ENCODE results near the gene KREMEN1.
"Not testable (repeated sequence)": the region's sequence is repeated elsewhere in the genome, so short reads cannot be mapped to it uniquely, and the experiment has no call there.

The KREMEN1 gene

GRCh38 chr22:29080106-29080975 lies 7.5 kb downstream of the KREMEN1 start:
- H3K27ac ChIP-seq: peak overlapping the region; percentile 38; the same call in 1 of the 2 replicates
- TF ChIP-seq, protein P1, sequence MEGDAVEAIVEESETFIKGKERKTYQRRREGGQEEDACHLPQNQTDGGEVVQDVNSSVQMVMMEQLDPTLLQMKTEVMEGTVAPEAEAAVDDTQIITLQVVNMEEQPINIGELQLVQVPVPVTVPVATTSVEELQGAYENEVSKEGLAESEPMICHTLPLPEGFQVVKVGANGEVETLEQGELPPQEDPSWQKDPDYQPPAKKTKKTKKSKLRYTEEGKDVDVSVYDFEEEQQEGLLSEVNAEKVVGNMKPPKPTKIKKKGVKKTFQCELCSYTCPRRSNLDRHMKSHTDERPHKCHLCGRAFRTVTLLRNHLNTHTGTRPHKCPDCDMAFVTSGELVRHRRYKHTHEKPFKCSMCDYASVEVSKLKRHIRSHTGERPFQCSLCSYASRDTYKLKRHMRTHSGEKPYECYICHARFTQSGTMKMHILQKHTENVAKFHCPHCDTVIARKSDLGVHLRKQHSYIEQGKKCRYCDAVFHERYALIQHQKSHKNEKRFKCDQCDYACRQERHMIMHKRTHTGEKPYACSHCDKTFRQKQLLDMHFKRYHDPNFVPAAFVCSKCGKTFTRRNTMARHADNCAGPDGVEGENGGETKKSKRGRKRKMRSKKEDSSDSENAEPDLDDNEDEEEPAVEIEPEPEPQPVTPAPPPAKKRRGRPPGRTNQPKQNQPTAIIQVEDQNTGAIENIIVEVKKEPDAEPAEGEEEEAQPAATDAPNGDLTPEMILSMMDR (conservative IDR thresholded peaks at IDR 0.05): no peak

- no peak overlapping the region for H3K27ac ChIP-seq
Observed at GRCh38 chr22:29081517-29082236, 8.8 kb downstream of the KREMEN1 start.

GRCh38 chr22:29082826-29083545 lies 10.2 kb downstream of the KREMEN1 start:
- TF ChIP-seq, protein P1 (conservative IDR thresholded peaks at IDR 0.05): no peak
- H3K27ac ChIP-seq: no peak overlapping the region

More at GRCh38 chr22:29081517-29082236, 8.8 kb downstream of the KREMEN1 start:
- TF ChIP-seq, protein P1 (conservative IDR thresholded peaks at IDR 0.05): no peak

DNA sequence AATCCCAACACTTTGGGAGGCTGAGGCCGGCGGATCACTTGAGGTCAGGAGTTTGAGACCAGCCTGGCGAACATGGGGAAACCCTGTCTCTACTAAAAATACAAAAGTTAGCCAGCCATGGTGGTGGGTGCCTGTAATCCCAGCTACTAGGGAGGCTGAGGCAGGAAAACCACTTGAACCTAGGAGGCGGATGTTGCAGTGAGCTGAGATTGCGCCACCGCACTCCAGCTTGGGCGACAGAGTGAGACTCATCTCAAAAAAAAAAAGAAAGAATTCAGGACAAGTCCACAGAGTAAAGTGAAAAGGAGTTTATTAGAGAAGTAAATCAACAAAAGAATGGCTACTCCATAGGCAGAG lies 10.7 kb downstream of the KREMEN1 start:
- not testable (repeated sequence) for H3K27ac ChIP-seq

DNA sequence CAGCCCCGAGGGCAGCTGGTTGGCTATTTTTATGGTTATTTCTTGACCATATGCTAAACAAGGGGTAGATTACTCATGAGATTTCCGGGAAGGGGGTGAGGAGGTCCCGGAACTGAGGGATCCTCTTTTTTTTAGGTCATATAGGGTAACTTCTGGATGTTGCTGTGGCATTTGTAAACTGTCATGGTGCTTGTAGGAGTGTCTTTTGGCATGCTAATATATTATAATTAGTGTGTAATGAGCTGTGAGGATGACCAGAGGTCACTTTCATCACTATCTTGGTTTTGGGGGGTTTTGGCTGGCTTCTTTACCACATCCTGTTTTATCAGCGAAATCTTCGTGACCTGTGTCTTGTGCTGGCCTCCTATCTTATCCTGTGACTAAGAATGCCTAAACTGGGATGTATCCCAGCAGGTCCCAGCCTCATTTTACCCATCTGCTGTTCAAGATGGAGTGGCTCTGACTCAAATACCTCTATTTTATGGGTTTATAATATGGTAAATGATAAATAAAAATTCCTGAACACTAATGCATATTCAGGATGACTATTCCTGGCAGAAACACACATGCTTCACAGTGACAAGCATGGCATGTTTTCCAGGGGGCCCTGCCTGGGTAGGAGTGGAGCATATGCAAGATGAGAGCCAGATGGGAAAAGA lies 11.2 kb downstream of the KREMEN1 start:
- TF ChIP-seq, protein P1 (conservative IDR thresholded peaks at IDR 0.05): no peak
- H3K27ac ChIP-seq: no peak overlapping the region

DNA sequence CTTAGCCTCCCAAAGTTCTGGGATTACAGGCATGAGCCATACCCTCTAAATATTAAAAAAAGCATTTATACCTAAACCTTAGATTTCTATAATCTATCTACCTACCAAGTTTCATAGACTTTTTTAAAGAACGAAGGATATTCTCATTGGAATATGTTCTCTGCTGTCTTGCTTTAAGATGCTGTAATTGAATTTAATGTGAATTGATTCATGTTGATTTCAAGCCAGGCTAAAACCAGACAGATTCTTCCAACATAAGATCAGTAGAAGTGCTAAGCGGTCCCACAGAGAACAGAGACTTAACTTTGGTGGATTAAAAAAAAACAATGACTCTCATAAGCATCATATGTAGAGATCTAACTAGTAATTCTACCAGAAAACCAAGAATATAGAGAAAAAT lies 14.2 kb downstream of the KREMEN1 start:
- TF ChIP-seq, protein P1 (conservative IDR thresholded peaks at IDR 0.05): no peak

GRCh38 chr22:29088809-29089208 lies 16.0 kb downstream of the KREMEN1 start:
- H3K27ac ChIP-seq: peak overlapping the region; percentile 65; the same call in 1 of the 2 replicates
- TF ChIP-seq, protein P1 (conservative IDR thresholded peaks at IDR 0.05): no peak

More for the DNA sequence above, 14.2 kb downstream of the KREMEN1 start:
- no peak overlapping the region for H3K27ac ChIP-seq

Measured in VCaP (cell line).